Body of pancreas (tissue), 4 donors: ENCODE results near the gene KRT72. TPM values are rescaled to one million over a fixed set of nuclear protein-coding genes. Genes with fewer than 3 reads are reported as not detected.

Experiments
- ATAC-seq: fragments of 150-250 bp; one replicate; pipeline ENCODE4 v1.9.1; 2016
- DNase-seq, 4 donors: peaks; one replicate each; pipeline ENCODE4 v3.0.0-alpha.2; 2019
- H3K27ac ChIP-seq, 4 donors: fragments of 200-600 bp; sonication (generic); 1 replicate in 3 of 4; 2 replicates in 1 of 4; pipeline versions ENCODE4 v1.5.1 to v1.6.1; 2016 to 2019; ENCODE audit warnings: mild to moderate bottlenecking in 1 of 4, mixed read lengths in 1 of 4, moderate library complexity in 1 of 4
- H3K27me3 ChIP-seq, 2 donors: fragments of 200-600 bp; sonication (generic); one replicate each; pipeline ENCODE4 v1.6.0; 2016; ENCODE audit warnings: mild to moderate bottlenecking in 1 of 2
- H3K36me3 ChIP-seq, 2 donors: fragments of 200-600 bp; sonication (generic); replicated peaks in 1 of 2; 2 replicates each; pipeline ENCODE4 v1.5.1; 2016; ENCODE audit warnings: low read depth in 2 of 2; ENCODE audit not compliant: insufficient read depth in 1 of 2
- H3K4me1 ChIP-seq: fragments of 200-600 bp; sonication (generic); one replicate; pipeline ENCODE4 v1.6.0; 2016
- H3K4me3 ChIP-seq, 2 donors: fragments of 200-600 bp; sonication (generic); 1 replicate in 1 of 2; 2 replicates in 1 of 2; pipeline ENCODE4 v1.5.1; 2016 to 2019
- H3K9me3 ChIP-seq, 3 donors: fragments of 200-600 bp; sonication (generic); 1 replicate in 2 of 3; 2 replicates in 1 of 3; pipeline ENCODE4 v1.5.1; 2016
- POLR2A ChIP-seq, 3 donors: fragments of 450-650 bp; IDR thresholded peaks; one replicate each; pipeline ENCODE4 v1.6.1; 2016; ENCODE audit warnings: antibody characterized with exemption in 3 of 3, mild to moderate bottlenecking in 2 of 3
- WGBS, 2 donors: methylation state at CpG; one replicate each; pipeline ENCODE4 v1.1.5; 2017; 5-methylcytosine and 5-hydroxymethylcytosine counted together
- intact Hi-C: fragments of 100-400 bp; cut with DNase I; formaldehyde crosslinking; loops from one replicate; pipeline ENCODE4 v1.15.1; 2023
- total RNA-seq, 2 donors: library from RNA; depleted of rRNA; stranded (reverse); fragments of >200 nt; gene quantifications; one replicate each; pipeline ENCODE4 v1.1.0, GENCODE V29; 2016
- TF ChIP-seq, protein P1 (sequence below), 7 experiments: fragments of 450-650 bp in 4 of 7; fragments of 200-600 bp in 3 of 7; sonication (generic) in 3 of 7; IDR thresholded peaks; one replicate each; pipeline ENCODE4 v1.5.1; 2016 to 2019; ENCODE audit warnings: antibody characterized with exemption in 7 of 7

Gene KRT72
- total RNA-seq, 2 donors from 2014 or later: not detected

DNA sequence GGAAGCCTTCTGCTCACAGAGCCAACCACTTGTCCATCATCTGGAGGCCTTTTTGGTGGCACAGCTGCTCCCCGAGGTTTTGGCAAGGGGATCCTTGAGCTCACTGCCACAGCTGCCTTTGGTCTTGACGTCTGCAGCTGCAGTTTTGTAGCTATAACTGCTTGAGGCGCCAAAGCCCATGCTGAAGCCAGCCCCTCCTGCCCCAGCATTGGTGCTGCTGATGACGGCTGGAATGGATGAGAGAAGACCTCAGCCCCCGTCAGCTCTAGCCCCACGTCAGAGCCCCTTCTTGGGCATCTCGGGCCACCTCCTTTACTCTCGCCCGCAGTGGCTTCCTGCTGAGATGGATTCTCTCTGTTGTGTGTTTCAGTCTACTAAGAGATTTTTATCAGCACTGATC lies 15.3 kb downstream of the KRT72 start:
- WGBS, 2 donors: 72 to 75% methylated on average over 9 of the region's 9 CpGs
- Histone ChIP-seq H3K4me3 (no peak overlapping the region), H3K36me3 (no peaks in the 10 kb centered on the region), H3K27me3 (no peaks in the 10 kb centered on the region), H3K9me3 (no peaks in the 10 kb centered on the region), H3K27ac (no peak overlapping the region), H3K4me1 (no peaks in the 10 kb centered on the region)
- intact Hi-C loops: loop anchor here (10.0 kb wide), 1 partner anchor 389 kb away; no protein-coding TSS in a partner anchor
- DNase-seq (no peak), ATAC-seq (no peak)
- TF ChIP-seq POLR2A (IDR thresholded peaks at IDR 0.05): no peak
- TF ChIP-seq, protein P1, sequence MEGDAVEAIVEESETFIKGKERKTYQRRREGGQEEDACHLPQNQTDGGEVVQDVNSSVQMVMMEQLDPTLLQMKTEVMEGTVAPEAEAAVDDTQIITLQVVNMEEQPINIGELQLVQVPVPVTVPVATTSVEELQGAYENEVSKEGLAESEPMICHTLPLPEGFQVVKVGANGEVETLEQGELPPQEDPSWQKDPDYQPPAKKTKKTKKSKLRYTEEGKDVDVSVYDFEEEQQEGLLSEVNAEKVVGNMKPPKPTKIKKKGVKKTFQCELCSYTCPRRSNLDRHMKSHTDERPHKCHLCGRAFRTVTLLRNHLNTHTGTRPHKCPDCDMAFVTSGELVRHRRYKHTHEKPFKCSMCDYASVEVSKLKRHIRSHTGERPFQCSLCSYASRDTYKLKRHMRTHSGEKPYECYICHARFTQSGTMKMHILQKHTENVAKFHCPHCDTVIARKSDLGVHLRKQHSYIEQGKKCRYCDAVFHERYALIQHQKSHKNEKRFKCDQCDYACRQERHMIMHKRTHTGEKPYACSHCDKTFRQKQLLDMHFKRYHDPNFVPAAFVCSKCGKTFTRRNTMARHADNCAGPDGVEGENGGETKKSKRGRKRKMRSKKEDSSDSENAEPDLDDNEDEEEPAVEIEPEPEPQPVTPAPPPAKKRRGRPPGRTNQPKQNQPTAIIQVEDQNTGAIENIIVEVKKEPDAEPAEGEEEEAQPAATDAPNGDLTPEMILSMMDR (IDR thresholded peaks at IDR 0.05): no peak

DNA sequence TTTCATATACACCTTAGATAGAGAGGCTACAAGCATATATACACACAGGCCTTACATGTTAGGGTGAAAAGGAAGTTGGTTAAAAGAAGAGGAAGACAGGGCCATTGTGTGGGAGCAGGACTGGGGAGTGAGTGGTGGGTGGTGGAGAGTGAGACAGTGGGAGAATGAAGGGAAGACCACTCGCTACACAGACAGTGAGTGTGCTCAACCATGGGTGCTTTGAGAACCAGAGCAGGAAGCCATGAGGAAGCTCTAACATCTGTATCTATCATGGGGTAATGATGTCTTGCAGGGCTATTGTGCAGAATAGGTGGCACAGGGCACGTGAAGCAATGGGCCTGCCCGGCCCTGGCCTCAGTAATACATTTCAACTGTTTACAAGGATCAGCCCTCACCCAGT lies 16.2 kb downstream of the KRT72 start:
- no peak for TF ChIP-seq POLR2A (IDR thresholded peaks at IDR 0.05)
- TF ChIP-seq, protein P1 (IDR thresholded peaks at IDR 0.05): no peak
- intact Hi-C loops: loop anchor here (10.0 kb wide), 1 partner anchor 390 kb away; no protein-coding TSS in a partner anchor
- H3K27me3 ChIP-seq: no peaks in the 10 kb centered on the region
- 64 to 67% methylated on average over 3 of the region's 3 CpGs for WGBS, 2 donors
- no peaks in the 10 kb centered on the region for H3K4me1 ChIP-seq
- no peak overlapping the region for H3K27ac ChIP-seq
- H3K4me3 ChIP-seq: no peak overlapping the region
- H3K9me3 ChIP-seq: no peaks in the 10 kb centered on the region
- no peak for DNase-seq
- no peaks in the 10 kb centered on the region for H3K36me3 ChIP-seq
- no peak for ATAC-seq

DNA sequence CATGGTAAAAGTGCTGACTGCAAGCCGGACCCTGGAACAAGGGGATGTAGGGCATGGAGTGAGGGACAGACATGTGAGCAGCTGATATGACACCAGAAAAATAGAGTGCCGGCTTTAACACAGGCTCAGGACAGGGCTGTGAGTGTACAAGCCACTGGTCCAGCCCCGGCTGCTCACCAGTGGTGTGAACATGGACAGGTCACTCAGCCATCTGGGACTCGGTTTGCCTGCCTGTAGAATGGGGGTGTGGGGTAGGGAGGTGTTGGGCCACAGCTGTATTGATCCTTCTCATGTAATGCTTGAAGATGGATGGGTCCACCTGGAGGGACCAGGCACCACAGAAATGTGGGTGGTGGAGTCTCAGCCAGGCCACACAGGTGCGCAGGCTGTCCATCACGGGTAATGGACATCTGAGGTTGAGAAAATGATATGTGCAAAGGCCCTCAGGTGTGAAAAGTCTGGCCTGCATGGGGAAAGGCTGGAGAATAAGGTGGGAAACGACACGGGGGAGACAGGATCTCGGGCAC lies 17.0 kb downstream of the KRT72 start:
- 70 to 83% methylated on average over 8 to 9 of the region's 9 CpGs for WGBS, 2 donors
- intact Hi-C loops: loop anchor here (5.0 to 10.0 kb wide), 2 partner anchors 288 to 391 kb away; no protein-coding TSS in a partner anchor
- ATAC-seq (no peak), DNase-seq (no peak)
- TF ChIP-seq, protein P1 (IDR thresholded peaks at IDR 0.05): no peak
- no peak for TF ChIP-seq POLR2A (IDR thresholded peaks at IDR 0.05)
- Histone ChIP-seq H3K4me3 (no peak overlapping the region), H3K27ac (no peak overlapping the region), H3K27me3 (no peaks in the 10 kb centered on the region), H3K4me1 (no peaks in the 10 kb centered on the region), H3K9me3 (no peaks in the 10 kb centered on the region), H3K36me3 (no peaks in the 10 kb centered on the region)

DNA sequence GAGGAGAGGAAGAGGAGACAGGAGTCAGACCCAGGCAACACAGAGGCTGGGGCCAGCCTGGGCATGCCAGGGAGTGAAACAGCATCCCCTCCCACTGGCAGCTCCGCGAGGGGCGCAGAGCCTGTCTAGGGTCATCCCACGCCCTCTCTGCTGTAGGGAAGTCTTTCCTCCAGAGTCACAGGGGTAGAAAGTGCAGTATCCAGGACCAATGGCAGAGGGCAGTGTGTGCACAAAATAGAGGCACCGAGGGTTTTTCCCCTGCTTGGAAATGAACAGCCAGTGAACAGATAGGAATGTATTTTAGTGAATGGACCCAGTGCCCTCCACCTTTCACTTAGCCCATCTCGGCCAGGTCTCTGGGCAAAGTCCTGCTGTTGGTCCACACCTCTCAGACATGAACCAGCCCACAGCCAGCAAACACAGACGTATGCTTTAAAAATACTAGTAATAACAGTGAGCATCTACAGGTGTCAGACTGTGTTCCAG lies 18.2 kb downstream of the KRT72 start:
- peak; percentile 91 for ATAC-seq
- no peak overlapping the region for H3K4me3 ChIP-seq
- intact Hi-C loops: loop anchor here (5.0 to 10.0 kb wide), 2 partner anchors 289 to 392 kb away; no protein-coding TSS in a partner anchor
- WGBS, 2 donors: 10 to 14% methylated on average over 5 to 7 of the region's 7 CpGs
- DNase-seq: peak; percentile 57 to 74 (median 70)
- no peaks in the 10 kb centered on the region for H3K4me1 ChIP-seq
- no peaks in the 10 kb centered on the region for H3K36me3 ChIP-seq
- no peak overlapping the region for H3K27ac ChIP-seq
- TF ChIP-seq POLR2A (IDR thresholded peaks at IDR 0.05): no peak
- TF ChIP-seq, protein P1 (IDR thresholded peaks at IDR 0.05): peak; percentile 43 to 84 (median 73)
- H3K9me3 ChIP-seq: no peaks in the 10 kb centered on the region
- no peaks in the 10 kb centered on the region for H3K27me3 ChIP-seq

DNA sequence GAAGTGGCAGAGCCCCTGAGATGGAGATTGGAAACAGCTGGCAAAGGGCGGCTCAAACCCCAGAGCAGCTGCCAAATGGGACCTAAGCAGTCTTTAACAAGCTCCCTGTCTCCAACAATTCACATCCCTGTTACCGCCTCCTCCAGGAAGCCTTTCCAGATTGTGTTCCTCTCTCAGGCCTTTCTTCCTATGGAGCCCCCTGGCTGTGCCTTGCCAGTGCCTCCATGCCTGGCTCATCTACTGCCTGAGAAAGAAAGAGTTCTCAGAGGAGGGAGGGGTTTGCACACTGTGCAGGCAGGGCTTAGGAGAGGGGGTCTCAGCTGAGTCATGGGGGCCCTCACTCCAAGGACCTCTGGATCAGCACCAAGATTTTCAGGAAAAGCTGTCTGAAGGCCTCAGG lies 18.8 kb downstream of the KRT72 start:
- H3K27ac ChIP-seq: no peak overlapping the region
- H3K9me3 ChIP-seq: no peaks in the 10 kb centered on the region
- TF ChIP-seq POLR2A (IDR thresholded peaks at IDR 0.05): no peak
- TF ChIP-seq, protein P1 (IDR thresholded peaks at IDR 0.05): no peak
- H3K4me1 ChIP-seq: no peaks in the 10 kb centered on the region
- no peaks in the 10 kb centered on the region for H3K36me3 ChIP-seq
- intact Hi-C loops: loop anchor here (5.0 to 10.0 kb wide), 2 partner anchors 290 to 392 kb away; no protein-coding TSS in a partner anchor
- H3K27me3 ChIP-seq: no peaks in the 10 kb centered on the region
- WGBS, 2 donors: 65 to 69% methylated on average over 2 of the region's 2 CpGs
- no peak for ATAC-seq
- H3K4me3 ChIP-seq: no peak overlapping the region
- no peak for DNase-seq
